ENCODE measurements around the gene PARL. TPM values are rescaled to one million over a fixed set of nuclear protein-coding genes. Genes with fewer than 3 reads are reported as not detected.

Gene PARL
- total and polyA plus RNA-seq, 2 of the 8 experiments (the other 6 are each of a cell fraction or from before 2014, with no cell fraction given) = 62.7 to 85.0 TPM

DNA sequence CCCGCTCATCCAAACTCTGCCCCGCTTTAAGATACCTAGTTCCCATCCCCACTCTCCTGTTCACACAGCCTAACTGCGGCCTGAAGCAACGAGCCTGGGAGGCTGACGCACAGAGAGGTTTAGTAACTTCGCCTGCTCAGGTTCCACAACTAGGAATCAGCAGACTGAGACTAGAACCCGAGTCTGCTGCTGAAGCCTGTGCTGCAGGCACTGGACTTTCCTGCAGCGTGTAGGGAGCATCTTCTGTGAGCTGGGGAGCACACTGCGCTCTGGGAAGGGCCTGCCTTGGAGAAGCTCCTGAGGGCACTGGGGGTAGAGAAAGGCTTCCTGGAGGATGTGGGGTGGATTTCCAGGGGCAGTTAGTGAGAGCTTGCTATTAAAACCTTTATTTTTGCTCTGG, 54.5 kb downstream of the PARL start (continued):
- TF ChIP-seq CHD7 (IDR thresholded peaks at IDR 0.05; ENCODE audit: insufficient replicate concordance, low read length) (no peak), CBX5 (IDR thresholded peaks at IDR 0.05; ENCODE audit: low read depth, low read length) (no peak)

All from H1 (cell line).